ENCODE measurements around the gene SLC25A10. TPM values are rescaled to one million over a fixed set of nuclear protein-coding genes. Genes with fewer than 3 reads are reported as not detected.

The SLC25A10 gene
- total and polyA plus RNA-seq, 10 of the 15 experiments (the other 5 are each of a cell fraction or from before 2014, with no cell fraction given) = 0.11 to 72.7 (median 22.3) TPM

- TF ChIP-seq POLR2AphosphoS5 (IDR thresholded peaks at IDR 0.05; ENCODE audit: low read length) = 0 out of 2 replicates have a peak, but pooled peaks have one; percentile 1
- no peak for TF ChIP-seq ESRRA (IDR thresholded peaks at IDR 0.05; ENCODE audit: low read length)
- TF ChIP-seq SMARCA5 (IDR thresholded peaks at IDR 0.05) = no peak
- TF ChIP-seq MEF2B (IDR thresholded peaks at IDR 0.05; ENCODE audit: partially characterized antibody, poor library complexity, severe bottlenecking) = no peak
- TF ChIP-seq POLR2A (IDR thresholded peaks at IDR 0.05; ENCODE audit: low read depth, low read length) = peak; percentile 41; the same call in 1 of the 2 replicates
- Histone ChIP-seq H3K27ac (ENCODE audit: control insufficient read depth, insufficient read depth) (no peak overlapping the region), H3K36me3 (ENCODE audit: control insufficient read depth in 2 of 2, insufficient read depth in 2 of 2, low read length in 1 of 2) (peaks cover 20 to 26% of the 10 kb centered on the region in 2 experiments; a peak in 3 of 4 replicates), H3K9ac (ENCODE audit: control insufficient read depth, insufficient read depth, low read length) (no peak overlapping the region), H3K79me2 (ENCODE audit: control insufficient read depth, insufficient read depth, low read length) (peaks cover 42% of the 10 kb centered on the region), H3K27me3 (replicated peaks in 1 of 2; ENCODE audit: control insufficient read depth in 2 of 2, insufficient read depth in 2 of 2, low read length in 1 of 2) (no peaks in the 10 kb centered on the region), H4K20me1 (ENCODE audit: control insufficient read depth, insufficient read depth) (0 out of 2 replicates have a peak, but pooled peaks cover 3% of the 10 kb centered on the region), H3K4me2 (ENCODE audit: control insufficient read depth, insufficient read depth) (peak overlapping the region; percentile 91), H3K4me1 (ENCODE audit: control insufficient read depth, insufficient read depth, low read length) (peaks cover 8% of the 10 kb centered on the region), H2AFZ (ENCODE audit: control insufficient read depth, low read depth, low read length) (no peak overlapping the region), H3K9me3 (replicated peaks; ENCODE audit: control insufficient read depth, insufficient read depth, low read length) (no peaks in the 10 kb centered on the region), H3K4me3 (no peak overlapping the region)
- SMC1A ChIA-PET (ENCODE audit: uncharacterized antibody, unreplicated experiment) = no interaction called here
- in situ Hi-C loops (cut with MboI) (no loop called here), intact Hi-C loops (cut with micrococcal nuclease; ENCODE audit: unreplicated experiment) (no loop called here)
- POLR2A ChIA-PET = interaction anchor here (0.8 kb wide), 1 partner anchor 230 kb away, joined by 3 read pairs; no protein-coding TSS in a partner anchor
- ATAC-seq (no peak), FAIRE-seq (no peak), DNase-seq (ENCODE audit: low read depth, low spot score) (no peak)
- no TSS peak for BruUV-seq (replicated peaks)
- CTCF ChIA-PET = interaction anchor here (1.2 to 1.4 kb wide), 2 partner anchors 11 to 35 kb away, joined by 3 read pairs; no protein-coding TSS in a partner anchor
- 86% methylated on average over 23 of the region's 25 CpGs for WGBS (ENCODE audit: insufficient coverage, insufficient replicate concordance, low lambda C conversion rate, missing lambda C conversion rate)
- RAD21 ChIA-PET (ENCODE audit: unreplicated experiment) = interaction anchor here (1.4 kb wide), 1 partner anchor 32 kb away, joined by 5 read pairs; no protein-coding TSS in a partner anchor
Observed at GRCh38 chr17:81700353-81701287, 11.5 kb upstream of the SLC25A10 start.

Data from GM12878 (cell line).